Measurements from ENCODE around the gene KBTBD6.
"Not testable (repeated sequence)": the region's sequence is repeated elsewhere in the genome, so short reads cannot be mapped to it uniquely, and the experiment has no call there.

KBTBD6 gene, protein sequence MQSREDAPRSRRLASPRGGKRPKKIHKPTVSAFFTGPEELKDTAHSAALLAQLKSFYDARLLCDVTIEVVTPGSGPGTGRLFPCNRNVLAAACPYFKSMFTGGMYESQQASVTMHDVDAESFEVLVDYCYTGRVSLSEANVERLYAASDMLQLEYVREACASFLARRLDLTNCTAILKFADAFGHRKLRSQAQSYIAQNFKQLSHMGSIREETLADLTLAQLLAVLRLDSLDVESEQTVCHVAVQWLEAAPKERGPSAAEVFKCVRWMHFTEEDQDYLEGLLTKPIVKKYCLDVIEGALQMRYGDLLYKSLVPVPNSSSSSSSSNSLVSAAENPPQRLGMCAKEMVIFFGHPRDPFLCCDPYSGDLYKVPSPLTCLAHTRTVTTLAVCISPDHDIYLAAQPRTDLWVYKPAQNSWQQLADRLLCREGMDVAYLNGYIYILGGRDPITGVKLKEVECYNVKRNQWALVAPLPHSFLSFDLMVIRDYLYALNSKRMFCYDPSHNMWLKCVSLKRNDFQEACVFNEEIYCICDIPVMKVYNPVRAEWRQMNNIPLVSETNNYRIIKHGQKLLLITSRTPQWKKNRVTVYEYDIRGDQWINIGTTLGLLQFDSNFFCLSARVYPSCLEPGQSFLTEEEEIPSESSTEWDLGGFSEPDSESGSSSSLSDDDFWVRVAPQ

DNA sequence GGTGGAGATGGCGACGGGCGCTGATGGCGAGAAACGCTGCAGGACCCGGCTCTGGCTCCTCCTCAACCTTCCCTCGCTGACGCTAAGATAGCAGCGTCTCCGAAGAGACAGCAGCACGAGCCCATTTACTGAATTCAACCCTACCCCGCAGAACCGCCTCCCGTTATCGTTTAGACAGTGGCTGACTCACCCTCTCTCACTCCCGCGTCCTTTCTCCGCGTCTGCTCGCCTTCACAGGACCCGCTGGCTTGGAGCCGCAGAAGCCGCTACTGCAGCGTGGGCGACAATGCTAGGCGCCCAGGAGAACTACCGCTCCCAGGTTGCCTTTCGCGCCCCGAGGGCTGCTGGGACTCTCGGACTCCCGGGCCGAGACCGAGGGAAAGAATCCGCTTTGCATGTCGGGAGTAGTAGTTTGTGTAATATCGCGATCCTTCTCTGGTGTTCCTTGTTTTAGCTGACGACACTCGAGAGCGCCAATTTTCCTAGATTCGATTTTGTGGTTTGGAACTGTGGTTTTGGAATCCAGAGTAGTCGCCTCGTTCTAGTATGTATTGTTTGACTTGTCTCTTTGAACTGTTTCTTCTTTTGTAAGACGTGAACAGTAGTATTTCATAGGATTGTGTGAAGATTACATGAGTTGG lies at the start of gene KBTBD6:
TSS of gene KBTBD6 (minus strand) at position 291 of the 641 bp plus-strand sequence. CDS start 291 bp downstream, outside the sequence.
- peak; percentile 93 for DNase-seq

- DNase-seq = no peak
Observed at GRCh38 chr13:41182231-41182630, 49.6 kb upstream of the KBTBD6 start.

DNA sequence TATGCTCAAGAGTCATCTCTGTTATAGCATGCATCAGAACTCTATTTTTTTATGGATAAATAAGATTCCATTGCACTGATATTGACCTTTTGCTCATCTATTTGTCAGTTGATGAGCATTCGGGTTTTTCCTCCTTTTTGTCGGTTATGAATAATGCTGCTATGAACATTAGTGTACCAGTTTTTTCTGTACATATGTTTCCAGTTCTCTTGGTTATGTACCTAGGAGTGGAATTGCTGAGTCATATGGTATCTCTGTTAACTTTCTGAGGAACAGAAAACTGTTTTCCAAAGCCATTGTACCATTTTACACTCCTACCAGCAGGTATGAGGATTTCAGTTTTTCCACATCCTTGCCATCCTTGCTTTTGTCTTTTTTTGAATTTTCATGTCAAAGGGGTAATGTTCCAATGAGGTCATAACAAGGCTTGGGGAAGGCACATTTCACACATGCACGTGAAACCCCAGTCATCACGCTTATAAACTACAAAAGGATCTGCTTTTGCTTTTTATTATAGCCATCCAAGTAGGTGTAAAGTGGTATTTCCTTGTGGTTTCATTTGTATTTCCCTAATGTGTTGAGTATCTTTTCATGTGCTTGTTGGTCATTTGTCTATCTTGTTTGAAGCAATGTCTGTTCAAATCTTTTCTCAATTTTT lies 47.1 kb upstream of the KBTBD6 start:
- no peak for DNase-seq

DNA sequence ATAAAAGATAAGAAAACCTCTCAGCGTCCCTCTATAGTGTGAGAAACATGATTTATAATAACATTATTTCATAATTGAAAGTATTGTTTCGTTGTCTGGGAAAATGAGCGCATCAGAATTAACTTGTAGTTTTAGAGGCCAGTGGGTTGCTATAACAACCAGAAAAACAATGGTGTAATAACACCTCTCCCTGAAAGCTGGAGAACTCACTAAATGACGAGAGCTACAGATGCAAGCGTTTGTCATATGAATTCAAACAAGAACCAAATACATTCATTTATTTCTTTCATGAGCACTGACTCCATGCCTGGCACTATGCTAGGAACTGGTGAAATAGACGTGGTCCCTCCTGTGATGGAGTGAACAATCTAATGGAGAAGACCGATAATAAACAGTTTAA lies 45.4 kb upstream of the KBTBD6 start:
- no peak for DNase-seq

DNA sequence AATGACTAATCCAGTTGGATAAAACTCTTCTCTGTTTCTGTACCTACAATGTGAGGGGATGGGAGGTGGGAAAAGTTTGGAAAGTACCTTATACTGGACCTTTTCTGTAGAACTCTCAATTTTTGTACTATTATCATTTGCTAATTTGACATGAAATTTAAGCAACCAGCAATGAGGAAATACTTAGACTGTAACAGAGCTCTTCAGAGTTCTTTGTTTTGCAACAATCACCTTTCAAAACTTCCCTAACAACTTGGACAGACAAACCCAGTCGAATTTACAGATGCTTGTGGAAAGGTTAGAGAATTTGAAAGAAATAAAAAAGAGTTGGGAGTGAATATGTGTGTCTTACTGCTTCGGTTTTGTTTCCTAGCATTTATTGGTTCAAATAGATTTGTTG lies 45.0 kb upstream of the KBTBD6 start:
- DNase-seq = no peak

- DNase-seq = not testable (repeated sequence)
Observed at GRCh38 chr13:41175576-41175975, 43.0 kb upstream of the KBTBD6 start.

DNA sequence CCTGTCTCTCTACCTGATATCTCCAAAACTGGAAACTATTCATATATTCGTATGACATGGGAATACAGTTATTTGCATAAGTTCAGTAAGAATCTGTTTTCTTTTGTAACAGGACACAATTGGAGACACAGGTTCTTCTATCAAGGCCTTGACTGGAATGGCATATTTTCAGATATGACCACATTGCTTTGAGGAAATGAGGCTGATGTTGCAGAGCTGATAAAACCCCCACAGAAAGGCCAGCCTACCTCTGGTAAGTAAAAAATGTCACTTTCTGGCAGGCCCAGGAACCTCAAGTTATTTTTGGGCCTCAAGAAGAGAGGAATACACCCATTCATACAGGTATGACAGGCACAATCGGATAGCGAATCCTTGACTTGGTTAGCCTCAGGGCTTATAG lies 29.5 kb upstream of the KBTBD6 start:
- DNase-seq = no peak

GRCh38 chr13:41159174-41159573 lies 26.6 kb upstream of the KBTBD6 start:
- no peak for DNase-seq

- DNase-seq = no peak
Observed at GRCh38 chr13:41157048-41157717, 24.6 kb upstream of the KBTBD6 start.

DNA sequence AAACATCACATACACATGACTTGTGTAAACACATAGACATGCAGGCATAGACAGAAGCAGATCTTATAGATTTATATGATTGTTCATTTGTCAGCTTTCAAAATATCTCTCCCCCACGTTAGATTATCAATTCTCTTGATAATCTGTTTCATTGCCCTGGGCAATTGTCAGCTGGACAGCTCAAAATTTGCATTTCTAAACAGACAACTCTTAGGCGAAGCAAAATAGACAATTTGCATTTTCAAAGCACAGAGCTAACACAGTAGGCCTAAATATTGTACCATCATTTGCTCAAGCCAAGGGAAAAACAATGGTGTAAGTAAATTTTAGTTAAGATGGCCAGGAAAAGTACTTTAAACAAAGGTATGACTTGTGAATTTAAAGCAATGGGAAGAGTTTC lies 24.0 kb upstream of the KBTBD6 start:
- no peak for DNase-seq

DNA sequence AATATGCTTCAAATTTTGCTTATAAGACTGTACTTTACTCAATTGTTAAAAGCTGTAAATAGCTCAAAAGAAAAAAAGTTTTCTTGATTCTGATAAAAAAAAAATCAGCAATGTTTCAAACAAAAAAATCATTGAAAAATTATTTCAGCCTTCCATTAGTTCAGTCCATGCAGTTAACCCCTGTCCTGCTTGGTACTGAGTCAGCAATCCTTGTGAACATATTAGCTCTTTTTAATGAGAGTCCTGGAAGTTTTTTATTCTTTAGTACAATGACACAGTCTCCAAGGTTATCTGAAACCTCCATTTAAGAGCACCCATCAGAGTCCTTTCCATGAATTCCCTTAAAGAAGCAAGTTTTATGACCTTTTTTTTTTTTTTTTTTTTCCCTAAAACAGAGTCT lies 21.4 kb upstream of the KBTBD6 start:
- DNase-seq = no peak

DNA sequence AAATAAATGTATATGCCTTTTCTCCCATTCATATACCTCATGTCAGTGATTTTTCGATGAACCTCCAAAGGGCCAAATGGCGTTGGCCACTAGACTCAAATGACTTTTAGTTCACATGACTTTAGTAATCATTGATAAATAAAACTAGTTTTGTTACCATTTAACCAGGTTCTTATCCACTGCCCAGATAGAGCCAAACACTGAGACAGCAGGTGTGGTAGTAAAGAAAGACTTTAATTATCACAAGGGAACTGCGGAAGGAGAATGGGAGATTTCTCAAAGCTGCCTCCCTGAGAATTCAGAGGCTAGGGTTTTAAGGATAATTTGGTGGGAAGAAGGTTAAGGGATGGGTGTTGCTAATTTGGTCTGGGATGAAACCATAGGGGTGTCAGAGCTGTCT lies 19.4 kb upstream of the KBTBD6 start:
- DNase-seq = no peak

- DNase-seq = no peak
Observed at GRCh38 chr13:41150058-41150457, 17.5 kb upstream of the KBTBD6 start.

DNA sequence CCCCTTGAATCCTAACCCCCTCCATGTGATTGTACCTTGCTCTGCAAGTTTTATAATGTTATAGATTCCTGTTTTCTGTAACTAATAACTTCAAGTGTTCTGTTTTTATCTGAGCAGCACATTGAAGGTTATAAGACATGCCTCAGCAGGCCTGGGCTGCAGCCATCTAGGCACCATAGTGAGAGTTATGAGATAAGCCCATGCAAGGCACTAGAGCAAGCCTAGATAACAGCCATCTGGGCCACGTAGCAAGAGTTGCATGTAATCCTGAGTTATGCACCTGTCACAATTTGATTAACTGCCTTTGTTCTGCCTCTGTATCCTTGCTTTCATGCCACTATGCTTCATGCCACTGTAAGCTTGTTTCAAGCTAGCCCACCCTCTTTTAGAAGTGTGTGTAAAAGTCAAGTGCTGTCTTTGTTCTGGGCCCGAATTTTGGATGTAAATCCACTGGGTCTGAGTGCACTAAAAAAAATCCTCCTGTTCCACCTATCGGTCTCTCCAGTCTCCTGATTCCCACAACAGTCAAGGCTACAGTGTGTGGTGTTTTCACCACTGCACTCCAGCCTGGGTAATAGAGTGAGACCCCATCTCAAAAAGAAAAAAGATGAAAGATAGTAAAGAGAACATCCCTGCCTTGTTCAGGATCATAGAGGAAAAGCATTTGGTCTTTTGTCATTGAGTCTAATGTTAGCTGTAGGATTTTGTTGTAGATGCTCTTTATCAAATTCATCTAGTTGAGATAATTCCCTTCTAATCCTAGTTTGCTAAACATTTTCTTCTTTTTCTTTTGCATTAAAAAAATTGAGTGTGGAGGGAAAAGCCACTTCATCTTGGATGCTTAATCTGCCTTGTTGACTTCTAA lies 16.0 kb upstream of the KBTBD6 start:
- DNase-seq = no peak

GRCh38 chr13:41145136-41145908 lies 12.7 kb upstream of the KBTBD6 start:
- DNase-seq = no peak

GRCh38 chr13:41144576-41144975 lies 12.0 kb upstream of the KBTBD6 start:
- DNase-seq = no peak

DNA sequence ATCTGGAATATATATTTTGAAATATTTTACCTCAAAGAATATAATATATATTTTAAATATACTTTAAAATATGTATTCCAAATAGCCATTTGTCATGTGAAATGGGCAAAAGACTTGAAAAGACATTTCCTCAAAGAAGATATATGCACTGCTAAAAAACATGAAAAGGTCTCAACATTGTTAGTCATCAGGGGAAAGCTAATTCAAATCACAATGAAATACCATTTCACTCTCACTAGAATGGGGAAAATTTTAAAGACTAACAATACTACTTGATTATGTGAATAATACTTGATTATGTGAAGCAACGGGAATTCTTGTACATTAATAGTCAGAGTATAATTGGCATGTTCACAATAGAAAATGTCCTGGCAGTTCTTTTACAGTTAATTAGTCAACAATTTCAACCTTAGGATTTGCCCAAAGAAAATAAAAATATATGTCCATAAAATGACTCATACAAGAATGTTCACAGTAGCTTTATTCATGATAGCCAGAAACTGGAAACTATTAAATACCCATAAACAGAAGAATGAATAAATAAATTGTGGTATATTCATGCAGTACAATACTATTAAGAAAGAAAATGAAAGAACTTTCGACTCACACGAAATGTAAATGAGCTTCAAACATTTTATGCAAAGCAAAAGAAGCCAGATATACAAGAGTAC lies 6.8 kb upstream of the KBTBD6 start:
- DNase-seq = no peak

DNA sequence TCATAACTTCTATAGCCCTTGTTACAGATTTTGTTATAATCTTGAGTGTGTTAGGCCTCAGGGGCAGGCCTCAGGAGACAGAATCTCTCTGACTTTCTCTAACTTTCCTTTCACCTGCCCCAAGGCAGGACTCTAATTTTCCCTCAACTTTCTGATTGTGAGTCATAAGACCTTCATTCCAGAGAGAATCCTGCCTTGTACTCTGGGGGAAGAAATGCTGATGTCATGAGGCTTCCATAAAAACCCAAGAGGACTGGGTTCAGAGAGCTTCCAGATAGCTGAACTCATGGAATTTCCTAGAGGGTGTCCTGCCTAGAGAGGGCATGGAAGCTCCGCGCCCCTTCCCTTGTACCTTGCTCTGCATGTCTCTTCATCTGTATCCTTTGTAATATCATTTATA lies 5.3 kb upstream of the KBTBD6 start:
- no peak for DNase-seq

DNA sequence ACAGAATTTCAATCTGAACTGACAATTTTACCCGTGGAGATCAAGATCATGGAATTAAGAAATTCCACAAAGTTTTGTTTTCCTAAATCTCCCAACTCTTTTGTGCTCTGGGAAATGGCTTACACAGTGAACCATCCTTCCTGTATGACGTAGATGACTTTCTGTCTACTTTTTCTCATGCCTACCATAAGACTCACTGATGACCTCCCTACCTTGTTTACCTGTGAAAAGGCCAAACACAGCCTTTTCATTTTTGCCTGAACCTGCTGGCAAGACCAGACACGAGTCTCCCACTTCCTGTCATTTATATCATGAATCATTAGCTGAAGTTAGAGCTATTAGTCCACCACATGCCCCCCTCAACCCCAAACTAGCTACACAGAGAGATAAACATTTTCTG lies 4.6 kb upstream of the KBTBD6 start:
- DNase-seq = no peak

DNA sequence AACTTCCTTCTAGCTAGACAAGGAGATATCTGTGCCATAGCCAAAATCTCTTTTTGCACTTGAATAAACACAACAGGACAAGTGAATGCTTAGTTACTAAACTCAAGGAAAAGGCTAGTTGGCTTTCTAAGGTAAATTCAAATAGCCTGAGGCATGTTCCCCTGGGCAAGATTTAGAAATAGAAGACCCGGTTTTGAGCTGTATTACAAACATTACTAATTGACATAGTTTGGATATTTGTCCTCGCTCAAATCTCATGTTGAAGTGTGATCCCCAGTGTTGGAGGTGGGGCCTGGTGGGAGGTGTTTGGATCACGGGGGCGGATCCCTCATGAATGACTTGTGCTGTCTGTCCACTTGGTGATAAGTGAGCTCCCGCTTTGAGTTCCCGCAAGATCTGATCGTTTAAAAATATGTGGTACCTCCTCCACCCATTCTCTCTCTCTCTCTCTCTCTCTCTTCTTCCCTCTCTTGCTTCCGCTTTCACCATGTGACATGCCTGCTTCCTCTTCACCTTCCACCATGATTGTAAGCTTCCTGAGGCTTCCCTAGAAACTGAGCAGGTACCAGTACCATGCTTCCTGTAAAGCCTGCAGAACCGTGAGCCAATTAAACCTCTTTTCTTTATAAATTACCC lies 3.9 kb upstream of the KBTBD6 start:
- DNase-seq = no peak

Data from CD4-positive, alpha-beta T cell treated with Interleukin-6 for 4 hours (primary cell).